T-helper 17 cell (primary cell): ENCODE data around the gene MSH3. TPM values are rescaled to one million over a fixed set of nuclear protein-coding genes. Genes with fewer than 3 reads are reported as not detected.

ENCODE experiments used
- ATAC-seq: fragments of 150-1000 bp; cut with Tn5 transposase; 2 replicates; pipeline ENCODE4 v1.10.0; 2021; ENCODE audit warnings: mild to moderate bottlenecking, moderate library complexity
- DNase-seq, 3 donors: peaks; one replicate each; pipeline versions ENCODE4 v3.0.0 to v3.0.0-alpha.2; 2020 to 2021
- H3K9me3 ChIP-seq: one replicate; pipeline ENCODE4 v1.7.0; 2013; ENCODE audit warnings: low read length, mild to moderate bottlenecking; ENCODE audit not compliant: control insufficient read depth, poor library complexity, severe bottlenecking
- H3K27ac Mint-ChIP-seq: one replicate; pipeline ENCODE4 v1.8.0; 2022; ENCODE audit warnings: mild to moderate bottlenecking, moderate library complexity, mixed read lengths
- H3K27me3 Mint-ChIP-seq: one replicate; pipeline ENCODE4 v1.8.0; 2022; ENCODE audit warnings: mixed read lengths
- H3K36me3 Mint-ChIP-seq: one replicate; pipeline ENCODE4 v1.8.0; 2022; ENCODE audit warnings: low read depth, mixed read lengths
- H3K4me1 Mint-ChIP-seq: one replicate; pipeline ENCODE4 v1.8.0; 2022; ENCODE audit warnings: mild to moderate bottlenecking, mixed read lengths
- H3K4me3 Mint-ChIP-seq: one replicate; pipeline ENCODE4 v1.8.0; 2022; ENCODE audit warnings: mild to moderate bottlenecking, moderate library complexity, mixed read lengths
- total RNA-seq, 4 donors: library from RNA in 2 of 4; stranded (reverse) in 2 of 4; gene quantifications; one replicate each; pipeline ENCODE4 v1.2.3 and lab custom pipeline; 2022 to 2026

Gene MSH3
- 10 to 100 TPM; 12.6 to 17.2 TPM for total RNA-seq
- total RNA-seq (lab: John Stamatoyannopoulos, UW): 25.7 to 39.9 reads per million in 2 donors

DNA sequence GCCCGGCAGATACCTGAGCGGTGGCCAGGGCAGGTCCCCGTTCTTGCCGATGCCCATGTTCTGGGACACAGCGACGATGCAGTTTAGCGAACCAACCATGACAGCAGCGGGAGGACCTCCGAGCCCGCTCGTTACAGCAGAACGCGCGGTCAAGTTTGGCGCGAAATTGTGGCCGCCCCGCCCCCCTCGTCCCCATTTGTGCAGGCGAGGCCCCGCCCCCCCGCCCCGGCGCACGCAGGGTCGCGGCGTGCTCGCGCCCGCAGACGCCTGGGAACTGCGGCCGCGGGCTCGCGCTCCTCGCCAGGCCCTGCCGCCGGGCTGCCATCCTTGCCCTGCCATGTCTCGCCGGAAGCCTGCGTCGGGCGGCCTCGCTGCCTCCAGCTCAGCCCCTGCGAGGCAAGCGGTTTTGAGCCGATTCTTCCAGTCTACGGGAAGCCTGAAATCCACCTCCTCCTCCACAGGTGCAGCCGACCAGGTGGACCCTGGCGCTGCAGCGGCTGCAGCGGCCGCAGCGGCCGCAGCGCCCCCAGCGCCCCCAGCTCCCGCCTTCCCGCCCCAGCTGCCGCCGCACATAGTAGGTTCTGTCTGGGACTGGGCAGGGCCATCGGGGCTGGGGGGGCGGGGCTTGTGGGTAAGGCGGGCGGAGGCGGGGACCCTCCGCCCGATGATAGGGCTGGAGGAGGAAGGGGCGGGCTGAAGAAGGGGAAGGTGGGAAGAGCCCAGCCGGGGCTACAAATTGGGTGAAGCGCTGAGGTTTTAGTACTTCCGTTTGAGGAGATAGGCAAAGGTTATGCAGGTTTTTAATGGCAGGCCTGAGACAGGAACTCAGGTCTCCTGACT, at the start of gene MSH3, which contains the start of gene DHFR:
Gene MSH3, plus strand, starts transcription at position 262 of the 840 bp plus-strand sequence. Its CDS starts 76 bp downstream, at position 338.
Gene DHFR, minus strand, starts transcription at position 593 of the 840 bp plus-strand sequence. Its CDS starts 494 bp downstream, at position 99.
- H3K27ac Mint-ChIP-seq: peak within 1 kb of the TSS; percentile 68
- ATAC-seq: peak; percentile 79
- H3K9me3 ChIP-seq: no peaks in the 10 kb centered on the region
- peaks cover 4% of the 10 kb centered on the region for H3K36me3 Mint-ChIP-seq
- no peaks in the 10 kb centered on the region for H3K27me3 Mint-ChIP-seq
- peaks cover 14% of the 10 kb centered on the region for H3K4me1 Mint-ChIP-seq
- DNase-seq: peak; percentile 80 to 84 (median 83)
- peak within 1 kb of the TSS; percentile 87 for H3K4me3 Mint-ChIP-seq

DNA sequence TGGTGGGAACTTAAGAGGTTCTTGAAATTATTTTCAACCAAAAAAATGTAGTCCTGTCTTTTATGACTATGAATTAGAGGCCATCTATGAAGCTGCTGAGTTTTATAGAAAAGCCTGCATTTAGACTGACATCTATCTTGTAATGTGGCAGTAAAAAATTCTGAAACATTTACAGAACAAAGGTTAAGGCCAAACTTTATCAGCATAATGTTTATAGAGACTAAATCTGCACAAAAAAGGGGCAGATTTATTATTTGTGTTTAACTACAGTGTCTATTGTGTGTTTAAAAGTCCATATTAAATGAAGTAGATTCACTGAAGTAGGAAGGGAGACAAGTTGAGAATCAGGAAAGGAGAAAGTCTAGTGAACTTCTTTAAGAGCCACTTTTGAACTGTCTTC, 47.1 kb upstream of the MSH3 start:
- H3K9me3 ChIP-seq: no peaks in the 10 kb centered on the region
- H3K27me3 Mint-ChIP-seq: no peaks in the 10 kb centered on the region
- H3K4me3 Mint-ChIP-seq: no peak overlapping the region
- no peaks in the 10 kb centered on the region for H3K4me1 Mint-ChIP-seq
- ATAC-seq: no peak
- DNase-seq: no peak
- peaks cover 4% of the 10 kb centered on the region for H3K36me3 Mint-ChIP-seq
- no peak overlapping the region for H3K27ac Mint-ChIP-seq

DNA sequence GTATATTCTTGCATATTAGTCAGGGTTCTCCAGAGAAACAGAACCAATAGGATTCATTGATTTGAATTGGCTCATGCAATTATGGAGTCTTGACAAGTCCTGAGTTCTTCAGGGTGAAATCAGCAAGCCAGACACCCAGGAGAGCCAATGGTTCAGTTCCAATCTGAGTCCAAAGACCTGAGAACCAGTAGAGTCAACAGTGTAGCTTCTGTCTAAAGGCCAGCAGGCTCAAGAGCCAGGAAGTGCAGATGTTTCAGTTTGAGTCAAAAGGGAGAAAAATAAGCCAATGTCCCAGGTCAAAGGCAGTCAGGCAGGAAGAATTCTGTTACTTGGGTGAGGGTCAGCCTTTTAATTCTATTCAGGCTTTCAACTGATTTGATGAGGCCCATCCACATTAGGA, 46.6 kb upstream of the MSH3 start:
- Mint-ChIP-seq H3K4me3 (no peak overlapping the region), H3K4me1 (no peaks in the 10 kb centered on the region), H3K36me3 (peaks cover 4% of the 10 kb centered on the region), H3K27ac (no peak overlapping the region), H3K27me3 (no peaks in the 10 kb centered on the region)
- ATAC-seq (no peak), DNase-seq (no peak)
- H3K9me3 ChIP-seq: no peaks in the 10 kb centered on the region

DNA sequence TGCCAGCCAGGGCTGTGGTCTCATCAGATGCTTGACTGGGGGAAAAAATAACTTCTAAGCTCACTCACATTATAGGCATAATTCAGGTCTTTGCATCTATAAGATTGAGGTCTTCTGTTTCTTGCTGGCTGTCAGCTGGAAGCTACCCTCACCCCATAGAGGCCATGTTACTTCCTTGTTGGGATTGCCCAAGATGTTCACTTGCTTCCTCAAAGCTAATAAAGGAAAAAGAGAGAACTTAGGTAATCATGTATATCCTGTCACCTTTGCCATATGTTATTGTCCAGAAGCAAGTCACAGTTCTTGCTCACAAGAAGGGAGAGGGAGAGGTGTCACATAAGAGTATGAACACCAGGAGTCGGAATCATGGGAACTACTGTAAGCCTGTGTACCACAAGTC, 45.7 kb upstream of the MSH3 start:
- H3K9me3 ChIP-seq: no peaks in the 10 kb centered on the region
- Mint-ChIP-seq H3K4me3 (no peak overlapping the region), H3K27ac (no peak overlapping the region), H3K36me3 (peaks cover 4% of the 10 kb centered on the region), H3K4me1 (no peaks in the 10 kb centered on the region), H3K27me3 (no peaks in the 10 kb centered on the region)
- DNase-seq (no peak), ATAC-seq (no peak)

DNA sequence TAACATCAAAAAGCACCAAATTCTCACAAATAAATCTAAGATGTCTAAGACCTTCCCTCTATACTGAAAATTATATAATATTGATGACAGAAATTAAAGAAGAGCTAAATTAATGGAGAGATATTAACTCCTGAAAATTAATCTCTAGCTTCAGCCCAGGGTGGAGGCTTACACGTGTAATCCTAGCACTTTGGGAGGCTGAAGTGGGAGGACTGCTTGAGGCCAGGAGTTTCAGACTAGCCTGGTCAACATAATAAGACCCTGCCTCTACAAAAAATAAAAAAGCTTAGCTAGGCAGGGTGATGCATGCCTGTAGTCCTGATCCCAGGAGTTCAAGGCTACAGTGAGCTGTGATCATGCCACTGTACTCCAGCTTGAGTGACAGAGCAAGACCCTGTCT, 44.8 kb upstream of the MSH3 start:
- no peaks in the 10 kb centered on the region for H3K27me3 Mint-ChIP-seq
- H3K27ac Mint-ChIP-seq: no peak overlapping the region
- H3K9me3 ChIP-seq: no peaks in the 10 kb centered on the region
- no peak overlapping the region for H3K4me3 Mint-ChIP-seq
- peaks cover 4% of the 10 kb centered on the region for H3K36me3 Mint-ChIP-seq
- no peak for DNase-seq
- no peak for ATAC-seq
- no peaks in the 10 kb centered on the region for H3K4me1 Mint-ChIP-seq

DNA sequence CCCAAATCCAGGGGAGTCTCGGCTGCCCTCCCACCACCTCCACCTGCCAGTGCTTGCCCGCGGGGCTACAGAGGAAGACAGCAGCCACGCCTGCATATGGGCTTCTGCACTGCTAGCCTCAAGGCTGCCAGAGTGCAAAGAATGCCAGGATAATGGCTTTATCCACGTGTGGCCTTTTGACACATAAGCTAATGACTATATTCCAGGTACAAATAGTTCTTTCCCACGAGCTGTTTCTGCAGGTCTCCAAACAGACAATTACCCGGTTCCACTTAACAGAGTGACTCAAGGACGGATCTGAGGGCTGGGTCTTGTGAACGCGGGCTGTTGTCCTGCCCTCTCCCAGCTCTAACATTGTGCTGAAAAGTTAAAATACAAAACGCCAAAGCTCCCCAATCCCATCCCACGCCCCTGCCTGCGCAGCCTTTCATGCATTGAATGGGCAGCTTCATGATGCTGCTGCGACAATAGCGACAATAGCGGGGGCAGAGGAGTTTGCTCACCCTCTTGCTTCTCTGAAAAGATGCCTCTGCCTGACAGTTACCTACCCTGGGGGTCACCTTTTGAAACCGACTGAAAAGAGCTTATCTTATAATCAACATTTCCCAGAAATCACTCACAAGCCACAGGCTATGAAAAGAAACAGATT, 39.1 kb upstream of the MSH3 start:
- no peaks in the 10 kb centered on the region for H3K9me3 ChIP-seq
- DNase-seq (no peak), ATAC-seq (no peak)
- H3K4me1 Mint-ChIP-seq: no peaks in the 10 kb centered on the region
- H3K27ac Mint-ChIP-seq: no peak overlapping the region
- H3K4me3 Mint-ChIP-seq: no peak overlapping the region
- H3K36me3 Mint-ChIP-seq: no peaks in the 10 kb centered on the region
- no peaks in the 10 kb centered on the region for H3K27me3 Mint-ChIP-seq

DNA sequence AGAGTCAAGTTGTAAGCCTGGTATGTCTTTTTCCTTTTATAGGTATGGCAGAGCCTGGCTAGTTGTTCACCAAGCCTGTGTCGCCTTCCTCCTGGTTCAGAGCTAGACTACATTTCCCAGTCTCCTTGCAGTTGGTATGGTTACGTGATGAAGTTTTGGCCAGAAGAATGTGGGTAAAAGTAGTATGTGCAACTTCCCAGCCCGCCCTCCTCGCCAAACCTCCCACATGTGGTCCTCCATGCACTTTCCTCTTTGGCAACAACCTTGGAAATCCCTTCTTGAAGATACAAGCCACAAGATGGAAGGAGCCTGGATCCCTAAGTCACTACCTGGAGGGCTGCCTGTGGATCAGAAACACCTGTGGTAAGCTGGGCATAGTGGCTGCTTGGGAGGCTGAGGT, 36.0 kb upstream of the MSH3 start:
- H3K9me3 ChIP-seq: no peaks in the 10 kb centered on the region
- H3K36me3 Mint-ChIP-seq: no peaks in the 10 kb centered on the region
- H3K27ac Mint-ChIP-seq: no peak overlapping the region
- no peaks in the 10 kb centered on the region for H3K4me1 Mint-ChIP-seq
- DNase-seq: no peak
- no peak for ATAC-seq
- H3K4me3 Mint-ChIP-seq: no peak overlapping the region
- no peaks in the 10 kb centered on the region for H3K27me3 Mint-ChIP-seq

DNA sequence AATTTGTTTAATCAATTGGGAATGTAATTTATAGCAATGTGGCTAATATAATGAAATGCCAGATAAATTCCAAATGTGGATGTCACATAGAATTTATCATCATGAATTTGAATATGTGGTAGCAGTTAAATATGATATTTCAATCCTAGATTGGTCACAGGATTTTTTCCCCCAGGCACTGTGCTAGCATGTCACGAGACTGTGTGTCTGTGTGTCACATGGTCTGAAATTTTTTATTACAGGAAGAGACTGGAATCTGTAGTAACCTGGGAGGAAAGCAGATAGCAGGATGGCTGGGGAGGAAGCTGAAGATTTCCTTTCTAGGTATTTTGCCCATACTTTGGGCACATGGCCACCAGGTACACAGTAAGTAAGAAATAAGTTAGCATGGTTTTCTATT, 35.4 kb upstream of the MSH3 start:
- no peak overlapping the region for H3K4me3 Mint-ChIP-seq
- H3K27ac Mint-ChIP-seq: no peak overlapping the region
- no peak for DNase-seq
- no peaks in the 10 kb centered on the region for H3K4me1 Mint-ChIP-seq
- no peaks in the 10 kb centered on the region for H3K9me3 ChIP-seq
- no peaks in the 10 kb centered on the region for H3K27me3 Mint-ChIP-seq
- ATAC-seq: no peak
- H3K36me3 Mint-ChIP-seq: no peaks in the 10 kb centered on the region

DNA sequence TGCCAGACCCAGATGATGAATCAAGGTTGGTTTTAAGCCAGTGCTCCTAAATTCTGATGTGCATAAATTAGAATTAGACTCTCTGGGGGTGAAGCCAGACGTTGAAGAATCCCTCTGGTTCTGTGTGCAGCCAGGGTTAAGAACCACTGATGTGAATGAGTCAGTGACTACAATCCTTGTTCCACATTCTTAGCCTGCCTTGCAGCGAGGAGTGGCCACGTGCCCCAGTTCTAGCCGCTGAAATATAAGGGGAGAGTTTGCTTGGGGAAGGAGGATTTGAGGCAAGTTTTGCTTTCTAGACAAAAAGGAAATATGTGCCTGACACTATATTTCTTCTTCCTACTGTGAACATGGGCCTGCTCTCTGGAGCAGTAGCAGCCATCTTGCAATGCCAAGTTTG, 34.2 kb upstream of the MSH3 start:
- no peaks in the 10 kb centered on the region for H3K27me3 Mint-ChIP-seq
- no peaks in the 10 kb centered on the region for H3K4me1 Mint-ChIP-seq
- H3K4me3 Mint-ChIP-seq: no peak overlapping the region
- ATAC-seq: no peak
- H3K27ac Mint-ChIP-seq: no peak overlapping the region
- DNase-seq: no peak
- H3K36me3 Mint-ChIP-seq: no peaks in the 10 kb centered on the region
- H3K9me3 ChIP-seq: no peaks in the 10 kb centered on the region

DNA sequence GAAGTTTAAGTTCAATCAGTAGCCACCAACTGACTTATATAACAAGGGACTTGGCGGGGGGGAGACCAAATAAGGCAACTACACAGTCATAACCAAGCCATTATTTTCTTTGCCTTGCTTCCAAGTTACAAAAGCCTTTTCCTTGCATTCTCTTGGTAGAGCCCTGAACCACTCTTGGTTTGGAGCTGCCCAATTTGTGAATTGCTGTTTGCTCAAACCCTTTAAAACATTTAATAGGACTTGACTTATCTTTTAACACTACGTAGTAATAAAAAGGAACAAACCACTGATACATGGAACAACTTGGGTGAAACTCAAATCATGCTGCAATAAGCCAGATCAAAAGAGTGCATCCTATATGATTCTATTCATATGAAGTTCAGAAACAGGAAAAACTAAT, 31.7 kb upstream of the MSH3 start:
- Mint-ChIP-seq H3K27me3 (no peaks in the 10 kb centered on the region), H3K27ac (no peak overlapping the region), H3K4me1 (no peaks in the 10 kb centered on the region), H3K4me3 (no peak overlapping the region), H3K36me3 (no peaks in the 10 kb centered on the region)
- H3K9me3 ChIP-seq: no peaks in the 10 kb centered on the region
- DNase-seq (no peak), ATAC-seq (no peak)

DNA sequence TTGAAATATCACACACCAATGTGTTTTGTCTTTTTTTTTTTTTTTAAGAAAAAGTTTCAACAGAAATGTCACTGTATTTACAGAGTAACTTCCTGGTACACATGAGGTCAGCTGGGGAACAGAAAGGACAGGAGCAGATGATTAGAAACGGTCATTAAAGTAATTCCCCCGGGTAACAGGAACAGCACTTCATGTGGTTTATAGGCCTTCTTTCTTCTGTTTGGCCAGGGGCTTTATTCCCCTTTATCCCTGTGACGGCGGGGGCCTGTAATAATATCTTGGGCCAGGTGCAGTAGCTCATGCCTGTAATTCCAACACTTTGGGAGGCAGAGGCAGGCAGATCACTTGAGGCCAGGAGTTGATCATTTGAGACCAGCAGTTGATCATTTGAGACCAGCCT, 30.5 kb upstream of the MSH3 start:
- no peaks in the 10 kb centered on the region for H3K36me3 Mint-ChIP-seq

DNA sequence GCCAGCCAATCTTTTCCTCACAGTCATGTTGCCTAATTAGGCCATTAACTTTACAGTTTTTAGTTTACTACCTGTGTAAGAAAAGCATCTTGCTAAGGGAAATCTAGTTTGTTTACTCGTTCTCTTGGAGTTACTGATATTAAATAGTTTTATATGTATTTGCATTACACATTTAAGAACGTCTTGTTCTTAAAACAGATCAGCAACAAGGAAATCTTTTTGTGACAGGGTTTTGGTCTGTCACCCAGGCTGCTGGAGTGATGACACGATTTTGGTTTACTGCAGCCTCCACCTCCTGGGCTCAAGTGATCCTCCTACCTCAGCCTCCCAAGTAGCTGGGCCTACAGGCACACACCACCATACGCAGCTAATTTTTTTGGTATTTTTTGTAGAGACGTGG, 29.2 kb upstream of the MSH3 start:
- H3K9me3 ChIP-seq: no peaks in the 10 kb centered on the region
- Mint-ChIP-seq H3K4me3 (no peak overlapping the region), H3K27me3 (no peaks in the 10 kb centered on the region), H3K36me3 (peaks cover 2% of the 10 kb centered on the region), H3K4me1 (no peaks in the 10 kb centered on the region), H3K27ac (no peak overlapping the region)
- no peak for ATAC-seq
- no peak for DNase-seq

More for the DNA sequence above, 30.5 kb upstream of the MSH3 start:
- Mint-ChIP-seq H3K27me3 (no peaks in the 10 kb centered on the region), H3K27ac (no peak overlapping the region), H3K4me1 (no peaks in the 10 kb centered on the region), H3K4me3 (no peak overlapping the region)
- H3K9me3 ChIP-seq: no peaks in the 10 kb centered on the region
- DNase-seq (no peak), ATAC-seq (no peak)

DNA sequence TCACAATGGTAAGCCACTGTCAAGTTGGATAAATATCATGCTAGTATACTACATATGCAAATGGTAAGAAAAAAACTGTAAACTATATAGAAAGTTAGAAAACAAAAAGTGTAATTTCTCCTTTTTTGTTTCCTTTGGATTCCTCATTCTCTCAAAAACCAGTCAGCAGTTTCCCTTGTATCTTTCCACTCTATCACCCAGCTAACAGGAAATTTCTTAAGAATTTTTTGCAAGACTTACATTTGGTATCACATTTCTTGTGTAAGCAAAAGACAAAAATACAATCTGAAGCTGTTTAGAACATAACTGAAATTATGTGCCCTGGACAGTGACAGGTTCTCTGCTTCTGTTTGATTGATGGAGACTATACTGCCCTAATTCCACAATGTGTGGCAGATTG, 25.2 kb upstream of the MSH3 start:
- ATAC-seq: no peak
- Mint-ChIP-seq H3K36me3 (peaks cover 4% of the 10 kb centered on the region), H3K27me3 (no peaks in the 10 kb centered on the region), H3K4me1 (no peaks in the 10 kb centered on the region), H3K4me3 (no peak overlapping the region), H3K27ac (no peak overlapping the region)
- DNase-seq: no peak
- H3K9me3 ChIP-seq: no peaks in the 10 kb centered on the region
